Measurements from ENCODE around the gene IMPACT. TPM values are rescaled to one million over a fixed set of nuclear protein-coding genes. Genes with fewer than 3 reads are reported as not detected.
A peak's percentile ranks its signal among the peaks of the same experiment; 100 is the strongest.

Gene IMPACT
- total RNA-seq, 2 experiments from 2014 or later = 8.4 to 10.6 TPM

GRCh38 chr18:24460388-24460787, 33.9 kb downstream of the IMPACT start, which contains the start of gene HRH4:
Gene HRH4, plus strand, starts transcription at chr18:24460637. Its CDS starts 92 bp downstream, at chr18:24460729.
- no peak within 1 kb of the TSS for H3K27ac Mint-ChIP-seq
- intact Hi-C loops (cut with DNase I, micrococcal nuclease) = no loop called here
- TF ChIP-seq, protein P1, sequence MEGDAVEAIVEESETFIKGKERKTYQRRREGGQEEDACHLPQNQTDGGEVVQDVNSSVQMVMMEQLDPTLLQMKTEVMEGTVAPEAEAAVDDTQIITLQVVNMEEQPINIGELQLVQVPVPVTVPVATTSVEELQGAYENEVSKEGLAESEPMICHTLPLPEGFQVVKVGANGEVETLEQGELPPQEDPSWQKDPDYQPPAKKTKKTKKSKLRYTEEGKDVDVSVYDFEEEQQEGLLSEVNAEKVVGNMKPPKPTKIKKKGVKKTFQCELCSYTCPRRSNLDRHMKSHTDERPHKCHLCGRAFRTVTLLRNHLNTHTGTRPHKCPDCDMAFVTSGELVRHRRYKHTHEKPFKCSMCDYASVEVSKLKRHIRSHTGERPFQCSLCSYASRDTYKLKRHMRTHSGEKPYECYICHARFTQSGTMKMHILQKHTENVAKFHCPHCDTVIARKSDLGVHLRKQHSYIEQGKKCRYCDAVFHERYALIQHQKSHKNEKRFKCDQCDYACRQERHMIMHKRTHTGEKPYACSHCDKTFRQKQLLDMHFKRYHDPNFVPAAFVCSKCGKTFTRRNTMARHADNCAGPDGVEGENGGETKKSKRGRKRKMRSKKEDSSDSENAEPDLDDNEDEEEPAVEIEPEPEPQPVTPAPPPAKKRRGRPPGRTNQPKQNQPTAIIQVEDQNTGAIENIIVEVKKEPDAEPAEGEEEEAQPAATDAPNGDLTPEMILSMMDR (IDR thresholded peaks at IDR 0.05) = no peak
- peaks cover 2% of the 10 kb centered on the region for H3K36me3 Mint-ChIP-seq (ENCODE audit: low read depth)
- H3K4me1 ChIP-seq (ENCODE audit: insufficient read depth, low read length) = no peaks in the 10 kb centered on the region
- no peaks in the 10 kb centered on the region for H3K27me3 Mint-ChIP-seq
- CTCF ChIA-PET = no interaction called here
- H3K27me3 ChIP-seq (ENCODE audit: control insufficient read depth in 1 of 2, insufficient read depth in 2 of 2, low read length in 2 of 2) = no peaks in the 10 kb centered on the region
- no peaks in the 10 kb centered on the region for H3K9me3 ChIP-seq (ENCODE audit: control insufficient read depth in 1 of 2, insufficient read depth in 1 of 2, low read length in 2 of 2)
- POLR2A ChIA-PET = no interaction called here
- DNase-seq (peak in 1 of 14 experiments; percentile 10), ATAC-seq (ENCODE audit: poor library complexity) (no peak)
- no peaks in the 10 kb centered on the region for H3K36me3 ChIP-seq (ENCODE audit: insufficient read depth, low read length)
- H3K4me3 Mint-ChIP-seq = no peak within 1 kb of the TSS
- no peak within 1 kb of the TSS for H3K27ac ChIP-seq (ENCODE audit: low read depth in 1 of 2, low read length in 2 of 2)
- no peaks in the 10 kb centered on the region for H3K9me3 Mint-ChIP-seq
- H3K4me3 ChIP-seq (ENCODE audit: low read length) = peak within 1 kb of the TSS; percentile 21
- H3K4me1 Mint-ChIP-seq (ENCODE audit: low read depth) = no peaks in the 10 kb centered on the region

DNA sequence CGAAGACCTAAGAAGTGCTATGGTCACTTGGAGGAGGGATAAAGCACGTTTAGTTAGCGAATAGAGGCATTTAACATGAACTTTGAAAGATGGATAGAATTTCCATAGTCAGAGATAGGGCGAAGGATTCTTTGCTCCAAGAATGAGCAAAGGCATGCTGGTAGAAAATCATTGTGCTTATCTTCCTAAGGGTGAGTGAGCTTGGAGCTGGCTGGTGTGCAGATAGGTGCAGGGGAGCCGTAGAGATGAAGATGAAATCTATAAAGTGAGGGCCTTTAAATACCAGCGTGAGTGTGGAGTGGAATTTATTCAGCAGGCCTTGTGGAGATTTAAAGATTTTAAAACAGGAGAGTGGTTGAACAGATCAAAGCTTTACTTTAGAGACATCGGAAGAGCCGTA, 35.5 kb downstream of the IMPACT start:
- ATAC-seq (ENCODE audit: poor library complexity) = no peak
- no peaks in the 10 kb centered on the region for H3K4me1 ChIP-seq (ENCODE audit: insufficient read depth, low read length)
- POLR2A ChIA-PET = no interaction called here
- CTCF ChIA-PET = no interaction called here
- no peaks in the 10 kb centered on the region for H3K36me3 ChIP-seq (ENCODE audit: insufficient read depth, low read length)
- H3K4me3 Mint-ChIP-seq = peak overlapping the region; percentile 36
- H3K9me3 Mint-ChIP-seq = no peaks in the 10 kb centered on the region
- DNase-seq = no peak
- TF ChIP-seq, protein P1 (IDR thresholded peaks at IDR 0.05) = no peak
- no peaks in the 10 kb centered on the region for H3K9me3 ChIP-seq (ENCODE audit: control insufficient read depth in 1 of 2, insufficient read depth in 1 of 2, low read length in 2 of 2)
- no peaks in the 10 kb centered on the region for H3K36me3 Mint-ChIP-seq (ENCODE audit: low read depth)
- H3K27ac Mint-ChIP-seq = peak overlapping the region; percentile 1
- H3K27me3 ChIP-seq (ENCODE audit: control insufficient read depth in 1 of 2, insufficient read depth in 2 of 2, low read length in 2 of 2) = no peaks in the 10 kb centered on the region
- peak overlapping the region; percentile 2 for H3K4me3 ChIP-seq (ENCODE audit: low read length)
- intact Hi-C loops (cut with DNase I, micrococcal nuclease) = no loop called here
- H3K27ac ChIP-seq (ENCODE audit: low read depth in 1 of 2, low read length in 2 of 2) = no peak overlapping the region
- no peaks in the 10 kb centered on the region for H3K27me3 Mint-ChIP-seq
- no peaks in the 10 kb centered on the region for H3K4me1 Mint-ChIP-seq (ENCODE audit: low read depth)

- H3K27me3 Mint-ChIP-seq = no peaks in the 10 kb centered on the region
- H3K4me1 Mint-ChIP-seq (ENCODE audit: low read depth) = no peaks in the 10 kb centered on the region
- H3K4me3 Mint-ChIP-seq = no peak overlapping the region
- H3K27ac Mint-ChIP-seq = no peak overlapping the region
- H3K36me3 ChIP-seq (ENCODE audit: insufficient read depth, low read length) = no peaks in the 10 kb centered on the region
- TF ChIP-seq, protein P1 (IDR thresholded peaks at IDR 0.05) = no peak
- ChIA-PET POLR2A (no interaction called here), CTCF (interaction anchor here (1.1 kb wide), 1 partner anchor 8 kb away, joined by 3 read pairs; no protein-coding TSS in a partner anchor)
- intact Hi-C loops (cut with DNase I, micrococcal nuclease) = no loop called here
- ATAC-seq (ENCODE audit: poor library complexity) (no peak), DNase-seq (no peak)
- no peaks in the 10 kb centered on the region for H3K9me3 Mint-ChIP-seq
- no peaks in the 10 kb centered on the region for H3K4me1 ChIP-seq (ENCODE audit: insufficient read depth, low read length)
- no peaks in the 10 kb centered on the region for H3K9me3 ChIP-seq (ENCODE audit: control insufficient read depth in 1 of 2, insufficient read depth in 1 of 2, low read length in 2 of 2)
- peak overlapping the region in 1 of 2 donors; percentile 15 for H3K27ac ChIP-seq (ENCODE audit: low read depth in 1 of 2, low read length in 2 of 2)
- H3K27me3 ChIP-seq (ENCODE audit: control insufficient read depth in 1 of 2, insufficient read depth in 2 of 2, low read length in 2 of 2) = no peaks in the 10 kb centered on the region
- H3K36me3 Mint-ChIP-seq (ENCODE audit: low read depth) = no peaks in the 10 kb centered on the region
- no peak overlapping the region for H3K4me3 ChIP-seq (ENCODE audit: low read length)
Observed at GRCh38 chr18:24462838-24463775, 36.6 kb downstream of the IMPACT start.
